Panc1 (cell line): Measurements from ENCODE around the gene EDRF1.

Experiments
- POLR2AphosphoS5 ChIP-seq: IDR thresholded peaks from 2 replicates; pipeline ENCODE4 v1.6.1; 2012; ENCODE audit warnings: mild to moderate bottlenecking, low read depth, low read length, moderate library complexity
- TF ChIP-seq, protein P1 (sequence below), 2 experiments: IDR thresholded peaks; 2 replicates each; pipeline ENCODE4 v1.6.1; 2011 to 2012; ENCODE audit warnings: low read depth in 2 of 2, control low read depth in 1 of 2, low read length in 1 of 2, mild to moderate bottlenecking in 1 of 2, moderate library complexity in 1 of 2; ENCODE audit not compliant: insufficient read depth in 1 of 2
- TF ChIP-seq, protein P2 (sequence below): fragments of 450-650 bp; IDR thresholded peaks from 2 replicates; pipeline ENCODE4 v1.5.1; 2017; ENCODE audit warnings: mild to moderate bottlenecking

DNA sequence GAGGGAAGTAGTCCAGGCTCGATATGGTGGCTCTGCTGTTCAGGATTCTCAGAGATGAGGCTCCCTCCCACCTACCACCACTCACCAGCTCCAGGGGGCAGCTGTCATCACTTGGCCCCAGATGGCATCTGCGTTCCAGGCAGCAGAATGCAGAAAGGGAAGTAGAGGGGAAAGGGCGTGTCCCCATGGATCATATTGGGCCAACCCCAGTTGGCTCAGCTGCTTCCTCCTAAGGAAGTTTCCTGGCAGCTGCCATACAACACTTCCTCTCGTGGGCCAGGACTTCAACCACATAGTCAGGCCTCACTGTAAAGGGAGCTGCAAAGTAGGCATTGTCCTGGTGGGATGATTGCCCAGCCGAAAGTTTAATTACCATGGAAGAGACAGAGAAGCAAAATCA, 34.9 kb upstream of the EDRF1 start:
- TF ChIP-seq, protein P1, sequence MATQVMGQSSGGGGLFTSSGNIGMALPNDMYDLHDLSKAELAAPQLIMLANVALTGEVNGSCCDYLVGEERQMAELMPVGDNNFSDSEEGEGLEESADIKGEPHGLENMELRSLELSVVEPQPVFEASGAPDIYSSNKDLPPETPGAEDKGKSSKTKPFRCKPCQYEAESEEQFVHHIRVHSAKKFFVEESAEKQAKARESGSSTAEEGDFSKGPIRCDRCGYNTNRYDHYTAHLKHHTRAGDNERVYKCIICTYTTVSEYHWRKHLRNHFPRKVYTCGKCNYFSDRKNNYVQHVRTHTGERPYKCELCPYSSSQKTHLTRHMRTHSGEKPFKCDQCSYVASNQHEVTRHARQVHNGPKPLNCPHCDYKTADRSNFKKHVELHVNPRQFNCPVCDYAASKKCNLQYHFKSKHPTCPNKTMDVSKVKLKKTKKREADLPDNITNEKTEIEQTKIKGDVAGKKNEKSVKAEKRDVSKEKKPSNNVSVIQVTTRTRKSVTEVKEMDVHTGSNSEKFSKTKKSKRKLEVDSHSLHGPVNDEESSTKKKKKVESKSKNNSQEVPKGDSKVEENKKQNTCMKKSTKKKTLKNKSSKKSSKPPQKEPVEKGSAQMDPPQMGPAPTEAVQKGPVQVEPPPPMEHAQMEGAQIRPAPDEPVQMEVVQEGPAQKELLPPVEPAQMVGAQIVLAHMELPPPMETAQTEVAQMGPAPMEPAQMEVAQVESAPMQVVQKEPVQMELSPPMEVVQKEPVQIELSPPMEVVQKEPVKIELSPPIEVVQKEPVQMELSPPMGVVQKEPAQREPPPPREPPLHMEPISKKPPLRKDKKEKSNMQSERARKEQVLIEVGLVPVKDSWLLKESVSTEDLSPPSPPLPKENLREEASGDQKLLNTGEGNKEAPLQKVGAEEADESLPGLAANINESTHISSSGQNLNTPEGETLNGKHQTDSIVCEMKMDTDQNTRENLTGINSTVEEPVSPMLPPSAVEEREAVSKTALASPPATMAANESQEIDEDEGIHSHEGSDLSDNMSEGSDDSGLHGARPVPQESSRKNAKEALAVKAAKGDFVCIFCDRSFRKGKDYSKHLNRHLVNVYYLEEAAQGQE (IDR thresholded peaks at IDR 0.05; ENCODE audit: insufficient read depth in 1 of 2, low read depth in 2 of 2, low read length in 1 of 2) = no peak
- TF ChIP-seq, protein P2, sequence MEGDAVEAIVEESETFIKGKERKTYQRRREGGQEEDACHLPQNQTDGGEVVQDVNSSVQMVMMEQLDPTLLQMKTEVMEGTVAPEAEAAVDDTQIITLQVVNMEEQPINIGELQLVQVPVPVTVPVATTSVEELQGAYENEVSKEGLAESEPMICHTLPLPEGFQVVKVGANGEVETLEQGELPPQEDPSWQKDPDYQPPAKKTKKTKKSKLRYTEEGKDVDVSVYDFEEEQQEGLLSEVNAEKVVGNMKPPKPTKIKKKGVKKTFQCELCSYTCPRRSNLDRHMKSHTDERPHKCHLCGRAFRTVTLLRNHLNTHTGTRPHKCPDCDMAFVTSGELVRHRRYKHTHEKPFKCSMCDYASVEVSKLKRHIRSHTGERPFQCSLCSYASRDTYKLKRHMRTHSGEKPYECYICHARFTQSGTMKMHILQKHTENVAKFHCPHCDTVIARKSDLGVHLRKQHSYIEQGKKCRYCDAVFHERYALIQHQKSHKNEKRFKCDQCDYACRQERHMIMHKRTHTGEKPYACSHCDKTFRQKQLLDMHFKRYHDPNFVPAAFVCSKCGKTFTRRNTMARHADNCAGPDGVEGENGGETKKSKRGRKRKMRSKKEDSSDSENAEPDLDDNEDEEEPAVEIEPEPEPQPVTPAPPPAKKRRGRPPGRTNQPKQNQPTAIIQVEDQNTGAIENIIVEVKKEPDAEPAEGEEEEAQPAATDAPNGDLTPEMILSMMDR = no peak
- TF ChIP-seq POLR2AphosphoS5 = no peak
